GM12874 (cell line): ENCODE data around the gene ISYNA1.
A peak's percentile ranks its signal among the peaks of the same experiment; 100 is the strongest.

Experiments used
- TF ChIP-seq, protein P1 (sequence below): IDR thresholded peaks from 2 replicates; pipeline ENCODE4 v1.5.1; 2011; ENCODE audit warnings: low read depth, mild to moderate bottlenecking, control low read depth, low read length, moderate library complexity; ENCODE audit not compliant: insufficient read depth

The ISYNA1 gene

DNA sequence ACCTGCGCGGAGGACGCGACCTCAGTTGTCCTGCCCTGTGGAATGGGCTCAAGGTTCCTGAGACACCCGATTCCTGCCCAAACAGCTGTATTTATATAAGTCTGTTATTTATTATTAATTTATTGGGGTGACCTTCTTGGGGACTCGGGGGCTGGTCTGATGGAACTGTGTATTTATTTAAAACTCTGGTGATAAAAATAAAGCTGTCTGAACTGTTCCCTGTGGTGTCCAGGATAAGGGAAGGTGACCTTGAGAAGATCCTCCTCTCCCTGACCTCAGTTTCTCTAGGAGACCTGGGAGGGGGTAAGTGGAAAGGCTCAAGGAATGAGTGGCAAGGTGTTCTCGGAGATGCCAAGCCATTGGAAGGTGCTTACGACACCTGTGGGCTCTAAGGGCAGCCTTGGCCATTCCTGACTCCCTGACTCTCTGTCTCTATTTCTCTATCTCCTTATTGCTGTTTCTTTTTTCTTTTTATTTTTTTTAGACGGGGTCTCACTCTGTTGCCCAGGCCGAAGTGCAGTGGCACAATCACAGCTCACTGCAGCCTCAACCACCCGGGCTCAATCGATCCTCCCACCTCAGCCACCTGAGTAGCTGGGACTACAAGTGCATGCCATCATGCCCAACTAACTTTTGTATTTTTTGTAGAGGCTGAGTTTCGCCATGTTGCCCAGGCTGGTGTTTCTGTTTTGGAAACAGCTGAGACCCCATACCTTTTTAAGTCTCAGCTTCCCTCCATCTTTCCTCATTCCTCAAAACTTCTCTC, 48.8 kb downstream of the ISYNA1 start:
- TF ChIP-seq, protein P1, sequence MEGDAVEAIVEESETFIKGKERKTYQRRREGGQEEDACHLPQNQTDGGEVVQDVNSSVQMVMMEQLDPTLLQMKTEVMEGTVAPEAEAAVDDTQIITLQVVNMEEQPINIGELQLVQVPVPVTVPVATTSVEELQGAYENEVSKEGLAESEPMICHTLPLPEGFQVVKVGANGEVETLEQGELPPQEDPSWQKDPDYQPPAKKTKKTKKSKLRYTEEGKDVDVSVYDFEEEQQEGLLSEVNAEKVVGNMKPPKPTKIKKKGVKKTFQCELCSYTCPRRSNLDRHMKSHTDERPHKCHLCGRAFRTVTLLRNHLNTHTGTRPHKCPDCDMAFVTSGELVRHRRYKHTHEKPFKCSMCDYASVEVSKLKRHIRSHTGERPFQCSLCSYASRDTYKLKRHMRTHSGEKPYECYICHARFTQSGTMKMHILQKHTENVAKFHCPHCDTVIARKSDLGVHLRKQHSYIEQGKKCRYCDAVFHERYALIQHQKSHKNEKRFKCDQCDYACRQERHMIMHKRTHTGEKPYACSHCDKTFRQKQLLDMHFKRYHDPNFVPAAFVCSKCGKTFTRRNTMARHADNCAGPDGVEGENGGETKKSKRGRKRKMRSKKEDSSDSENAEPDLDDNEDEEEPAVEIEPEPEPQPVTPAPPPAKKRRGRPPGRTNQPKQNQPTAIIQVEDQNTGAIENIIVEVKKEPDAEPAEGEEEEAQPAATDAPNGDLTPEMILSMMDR: no peak

DNA sequence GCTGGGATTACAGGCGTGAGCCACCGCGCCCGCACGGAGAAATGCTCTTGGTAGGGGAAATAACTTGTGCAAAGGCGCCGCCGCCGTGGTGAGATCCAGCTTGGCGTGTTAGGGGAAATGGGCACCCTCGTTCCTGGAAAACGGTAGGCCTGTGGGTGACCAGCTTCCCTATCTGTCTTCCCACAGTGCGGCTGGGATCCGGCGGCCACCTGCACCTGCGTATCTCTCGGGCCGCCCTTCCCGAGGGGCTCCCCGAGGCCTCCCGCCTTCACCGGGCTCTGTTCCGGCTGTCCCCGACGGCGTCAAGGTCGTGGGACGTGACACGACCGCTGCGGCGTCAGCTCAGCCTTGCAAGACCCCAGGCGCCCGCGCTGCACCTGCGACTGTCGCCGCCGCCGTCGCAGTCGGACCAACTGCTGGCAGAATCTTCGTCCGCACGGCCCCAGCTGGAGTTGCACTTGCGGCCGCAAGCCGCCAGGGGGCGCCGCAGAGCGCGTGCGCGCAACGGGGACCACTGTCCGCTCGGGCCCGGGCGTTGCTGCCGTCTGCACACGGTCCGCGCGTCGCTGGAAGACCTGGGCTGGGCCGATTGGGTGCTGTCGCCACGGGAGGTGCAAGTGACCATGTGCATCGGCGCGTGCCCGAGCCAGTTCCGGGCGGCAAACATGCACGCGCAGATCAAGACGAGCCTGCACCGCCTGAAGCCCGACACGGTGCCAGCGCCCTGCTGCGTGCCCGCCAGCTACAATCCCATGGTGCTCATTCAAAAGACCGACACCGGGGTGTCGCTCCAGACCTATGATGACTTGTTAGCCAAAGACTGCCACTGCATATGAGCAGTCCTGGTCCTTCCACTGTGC, 49.6 kb downstream of the ISYNA1 start:
- TF ChIP-seq, protein P1: peak; percentile 100

DNA sequence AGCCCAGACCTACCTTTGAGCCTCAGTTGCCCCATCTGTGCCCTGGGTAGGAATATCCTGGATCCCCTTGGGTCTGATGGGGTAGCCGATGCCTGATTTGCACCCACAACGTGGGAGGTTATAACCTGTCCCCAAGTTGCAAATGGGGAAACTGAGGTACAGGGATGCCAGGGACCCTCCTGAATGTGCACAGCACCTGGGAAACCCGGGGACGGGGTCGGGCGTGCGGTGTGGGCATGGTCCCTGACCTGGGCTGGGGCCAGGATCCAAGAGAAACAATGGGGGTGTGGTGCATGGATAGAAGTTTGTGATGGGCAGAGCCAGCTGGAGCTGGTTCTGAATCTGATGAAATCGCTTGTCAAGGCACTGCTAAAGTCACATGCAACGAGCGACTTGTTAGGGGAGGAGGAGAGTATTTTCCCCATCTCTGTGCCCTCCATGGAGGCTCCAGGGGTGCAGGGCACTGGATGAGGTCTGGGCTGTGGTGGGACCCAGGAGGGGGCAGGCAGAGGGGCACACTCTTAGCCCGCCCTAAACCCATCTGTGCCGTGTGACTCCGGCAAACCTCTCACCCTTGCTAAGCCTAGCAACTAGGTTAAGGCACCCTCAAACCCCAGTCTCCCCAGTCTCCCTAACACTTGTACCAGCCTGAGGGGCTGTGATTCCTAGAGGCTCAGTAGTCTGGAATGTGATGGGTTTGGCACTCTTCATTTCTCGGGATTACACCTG, 51.2 kb downstream of the ISYNA1 start:
- TF ChIP-seq, protein P1: no peak

DNA sequence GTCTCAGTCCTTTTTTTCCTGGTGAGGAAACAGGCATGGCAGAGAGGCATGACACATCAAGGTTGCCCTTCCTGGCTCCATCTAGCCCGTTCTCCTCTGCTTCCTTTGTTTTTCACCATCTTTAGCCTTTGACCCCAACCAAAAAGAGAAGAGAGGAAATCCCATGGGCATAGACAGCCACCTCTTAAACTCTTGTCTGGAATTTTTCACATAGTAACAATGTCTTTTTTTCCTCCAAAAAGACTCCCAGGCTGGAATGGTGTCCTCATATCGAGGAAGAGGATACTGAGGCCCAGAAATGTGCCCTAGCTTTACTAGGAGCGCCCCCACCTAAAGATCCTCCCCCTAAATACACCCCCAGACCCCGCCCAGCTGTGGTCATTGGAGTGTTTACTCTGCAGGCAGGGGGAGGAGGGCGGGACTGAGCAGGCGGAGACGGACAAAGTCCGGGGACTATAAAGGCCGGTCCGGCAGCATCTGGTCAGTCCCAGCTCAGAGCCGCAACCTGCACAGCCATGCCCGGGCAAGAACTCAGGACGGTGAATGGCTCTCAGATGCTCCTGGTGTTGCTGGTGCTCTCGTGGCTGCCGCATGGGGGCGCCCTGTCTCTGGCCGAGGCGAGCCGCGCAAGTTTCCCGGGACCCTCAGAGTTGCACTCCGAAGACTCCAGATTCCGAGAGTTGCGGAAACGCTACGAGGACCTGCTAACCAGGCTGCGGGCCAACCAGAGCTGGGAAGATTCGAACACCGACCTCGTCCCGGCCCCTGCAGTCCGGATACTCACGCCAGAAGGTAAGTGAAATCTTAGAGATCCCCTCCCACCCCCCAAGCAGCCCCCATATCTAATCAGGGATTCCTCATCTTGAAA, 52.0 kb downstream of the ISYNA1 start, which contains the start of gene GDF15:
Gene GDF15, plus strand, starts transcription at position 484 of the 868 bp plus-strand sequence. Its CDS starts 32 bp downstream, at position 516.
- TF ChIP-seq, protein P1: peak; percentile 94

DNA sequence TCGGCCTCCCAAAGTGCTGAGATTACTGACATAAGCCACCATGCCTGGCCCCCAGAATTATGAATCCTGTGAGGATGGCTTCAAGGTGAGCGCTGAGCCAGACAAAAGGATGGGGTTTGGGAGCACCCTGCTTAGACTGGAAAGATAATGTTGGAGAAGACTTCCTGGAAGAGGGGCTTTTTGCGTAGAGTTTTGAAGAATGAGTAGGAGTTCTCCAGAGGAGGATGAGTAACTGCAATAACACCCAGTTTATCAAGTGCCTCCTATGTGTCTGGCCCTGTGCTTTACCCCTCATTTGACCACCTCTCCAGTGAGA, 52.6 kb downstream of the ISYNA1 start:
- TF ChIP-seq, protein P1: no peak

DNA sequence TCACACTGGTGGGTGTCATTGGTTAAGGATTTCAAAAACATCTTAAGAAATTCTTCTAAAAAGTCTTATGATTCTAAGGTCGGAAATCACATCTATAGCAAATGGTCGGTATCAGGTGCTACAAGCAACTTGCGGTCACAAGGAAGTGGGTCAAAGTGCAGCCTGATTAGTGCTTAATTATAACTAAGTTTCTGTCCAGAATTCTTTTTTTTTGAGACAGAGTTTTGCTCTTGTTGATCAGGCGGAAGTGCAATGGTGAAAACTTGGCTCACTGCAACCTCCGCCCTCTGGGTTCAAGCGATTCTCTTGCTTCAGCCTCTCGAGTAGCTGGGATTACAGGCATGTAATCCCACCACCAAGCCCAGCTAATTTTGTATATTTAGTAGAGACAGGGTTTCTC, 53.2 kb downstream of the ISYNA1 start:
- TF ChIP-seq, protein P1: no peak
